ENCODE results near the gene RGS6.
A peak's percentile ranks its signal among the peaks of the same experiment; 100 is the strongest.

The RGS6 gene

GRCh38 chr14:72605921-72606220 is 673.6 kb downstream of the RGS6 start:
- no peak for DNase-seq (ENCODE audit: low read depth, low spot score)

GRCh38 chr14:72606879-72607278 is 674.6 kb downstream of the RGS6 start:
- no peak for DNase-seq (ENCODE audit: low read depth, low spot score)

GRCh38 chr14:72607386-72608130 is 675.3 kb downstream of the RGS6 start:
- no peak for DNase-seq (ENCODE audit: low read depth, low spot score)

- DNase-seq (ENCODE audit: low read depth, low spot score) = peak; percentile 35
These were observed 676.4 kb downstream of the RGS6 start for GRCh38 chr14:72608391-72609204.

- no peak for DNase-seq (ENCODE audit: low read depth, low spot score)
These were observed 677.1 kb downstream of the RGS6 start for GRCh38 chr14:72609205-72609916.

GRCh38 chr14:72610096-72610830 is 678.0 kb downstream of the RGS6 start:
- DNase-seq (ENCODE audit: low read depth, low spot score) = no peak

GRCh38 chr14:72610831-72611200 is 678.6 kb downstream of the RGS6 start:
- DNase-seq (ENCODE audit: low read depth, low spot score) = no peak

- DNase-seq (ENCODE audit: low read depth, low spot score) = no peak
These were observed 679.3 kb downstream of the RGS6 start for GRCh38 chr14:72611506-72611905.

GRCh38 chr14:72612041-72612440 is 679.8 kb downstream of the RGS6 start:
- DNase-seq (ENCODE audit: low read depth, low spot score) = no peak

GRCh38 chr14:72613231-72613974 is 681.2 kb downstream of the RGS6 start:
- DNase-seq (ENCODE audit: low read depth, low spot score) = no peak

- DNase-seq (ENCODE audit: low read depth, low spot score) = no peak
These were observed 681.7 kb downstream of the RGS6 start for GRCh38 chr14:72613975-72614319.

GRCh38 chr14:72614365-72614764 is 682.1 kb downstream of the RGS6 start:
- DNase-seq (ENCODE audit: low read depth, low spot score) = no peak

- no peak for DNase-seq (ENCODE audit: low read depth, low spot score)
These were observed 682.7 kb downstream of the RGS6 start for GRCh38 chr14:72614891-72615415.

GRCh38 chr14:72615451-72616121 is 683.4 kb downstream of the RGS6 start:
- DNase-seq (ENCODE audit: low read depth, low spot score) = peak; percentile 78

Data from ELF-1 (cell line).